ENCODE measurements around the gene KANSL1.

DNA sequence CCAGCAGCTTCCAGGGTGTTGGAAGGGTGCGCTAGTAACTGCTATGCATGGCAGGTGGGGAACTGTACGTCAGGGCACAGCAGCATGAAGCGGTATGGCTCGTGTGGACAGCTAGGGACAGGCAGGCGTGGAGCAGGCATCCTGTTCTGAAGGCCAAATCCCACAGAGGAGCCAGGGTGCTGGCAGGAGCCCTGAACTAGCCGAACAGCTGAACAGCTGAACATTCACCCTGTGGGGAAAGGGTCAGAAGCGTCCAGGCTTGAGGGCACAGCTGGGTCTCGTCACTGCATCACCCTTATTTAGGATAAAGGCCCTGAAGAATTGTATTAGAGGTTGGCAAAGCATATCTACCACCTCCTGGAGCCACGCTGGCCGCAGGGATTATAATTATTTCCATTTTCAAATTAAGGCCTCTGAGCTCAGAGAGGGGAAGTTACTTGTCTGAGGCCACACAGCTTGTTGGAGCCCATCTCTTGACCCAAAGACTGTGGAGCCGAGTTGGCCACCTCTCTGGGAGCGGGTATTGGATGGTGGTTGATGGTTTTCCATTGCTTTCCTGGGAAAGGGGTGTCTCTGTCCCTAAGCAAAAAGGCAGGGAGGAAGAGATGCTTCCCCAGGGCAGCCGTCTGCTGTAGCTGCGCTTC lies 197.5 kb downstream of the KANSL1 start:
- TF ChIP-seq CTCF (conservative IDR thresholded peaks at IDR 0.05 in 1 of 2, IDR thresholded peaks at IDR 0.05 in 1 of 2; ENCODE audit: low read depth in 1 of 2, low read length in 2 of 2): no peak
- no peak for TF ChIP-seq EZH2 (IDR thresholded peaks at IDR 0.05; ENCODE audit: low read length, missing control alignments)

Measured in fibroblast of lung (primary cell).